ENCODE data around the gene ALB. TPM values are rescaled to one million over a fixed set of nuclear protein-coding genes. Genes with fewer than 3 reads are reported as not detected.

The ALB gene
- total RNA-seq, 1 donor from 2014 or later: 0.48 TPM

GRCh38 chr4:73408181-73408867 lies 4.2 kb downstream of the ALB start:
- DNase-seq (ENCODE audit: low spot score): no peak

GRCh38 chr4:73409012-73409862 lies 5.2 kb downstream of the ALB start:
- no peak for DNase-seq (ENCODE audit: low spot score)

GRCh38 chr4:73409978-73410548 lies 6.0 kb downstream of the ALB start:
- no peak for DNase-seq (ENCODE audit: low spot score)

- DNase-seq (ENCODE audit: low spot score): no peak
Observed at GRCh38 chr4:73410916-73411730, 7.0 kb downstream of the ALB start.

GRCh38 chr4:73411731-73412414 lies 7.8 kb downstream of the ALB start:
- DNase-seq (ENCODE audit: low spot score): no peak

GRCh38 chr4:73413294-73413755 lies 9.2 kb downstream of the ALB start:
- no peak for DNase-seq (ENCODE audit: low spot score)

GRCh38 chr4:73414936-73415271 lies 10.8 kb downstream of the ALB start:
- no peak for DNase-seq (ENCODE audit: low spot score)

- DNase-seq (ENCODE audit: low spot score): no peak
Observed at GRCh38 chr4:73415807-73416238, 11.7 kb downstream of the ALB start.

GRCh38 chr4:73416423-73417087 lies 12.5 kb downstream of the ALB start:
- no peak for DNase-seq (ENCODE audit: low spot score)

GRCh38 chr4:73417342-73417741 lies 13.3 kb downstream of the ALB start:
- DNase-seq (ENCODE audit: low spot score): no peak

GRCh38 chr4:73417973-73418372 lies 13.9 kb downstream of the ALB start:
- DNase-seq (ENCODE audit: low spot score): no peak

- no peak for DNase-seq (ENCODE audit: low spot score)
Observed at GRCh38 chr4:73418677-73419076, 14.6 kb downstream of the ALB start.

- no peak for DNase-seq (ENCODE audit: low spot score)
Observed at GRCh38 chr4:73419106-73420038, 15.3 kb downstream of the ALB start.

- no peak for DNase-seq (ENCODE audit: low spot score)
Observed at GRCh38 chr4:73420615-73421014, 16.5 kb downstream of the ALB start.

GRCh38 chr4:73421708-73422457 lies 17.8 kb downstream of the ALB start:
- no peak for DNase-seq (ENCODE audit: low spot score)

GRCh38 chr4:73422458-73422752 lies 18.3 kb downstream of the ALB start:
- no peak for DNase-seq (ENCODE audit: low spot score)

- DNase-seq (ENCODE audit: low spot score): no peak
Observed at GRCh38 chr4:73423184-73423583, 19.1 kb downstream of the ALB start.

- DNase-seq (ENCODE audit: low spot score): no peak
Observed at GRCh38 chr4:73426666-73427065, 22.6 kb downstream of the ALB start.

- no peak for DNase-seq (ENCODE audit: low spot score)
Observed at GRCh38 chr4:73429118-73429517, 25.0 kb downstream of the ALB start.

Measured in mesenteric fat pad (tissue), 1 donor.